Renal cortical epithelial cell (primary cell): Measurements from ENCODE around the gene PEX11B. TPM values are rescaled to one million over a fixed set of nuclear protein-coding genes. Genes with fewer than 3 reads are reported as not detected.
A peak's percentile ranks its signal among the peaks of the same experiment; 100 is the strongest.

Source experiments
- DNase-seq: peaks from one replicate; pipeline ENCODE4 v3.0.0-alpha.2; 2011; ENCODE audit warnings: low read depth
- total RNA-seq: library from RNA; depleted of rRNA; stranded (reverse); fragments of >200 nt; gene quantifications from 2 replicates; pipeline ENCODE4 v1.2.3, GENCODE V29; 2014

PEX11B gene
- 39.6 and 40.6 TPM in 2 replicates for total RNA-seq

- DNase-seq, result peak; percentile 69
Measured at GRCh38 chr1:145918144-145918991, at the start of gene PEX11B. TSS of gene PEX11B (minus strand) at chr1:145918717. CDS start at chr1:145918688, 29 bp downstream.

- DNase-seq, result no peak
Measured at GRCh38 chr1:145967288-145967687, 48.8 kb upstream of the PEX11B start.

GRCh38 chr1:145965119-145965744, 46.7 kb upstream of the PEX11B start:
- no peak for DNase-seq

GRCh38 chr1:145964328-145965118, 46.0 kb upstream of the PEX11B start, which contains the start of the genes ANKRD34A and POLR3GL:
TSS of gene ANKRD34A (minus strand) at chr1:145964575. CDS start at chr1:145961759, 2,816 bp downstream.
TSS of gene POLR3GL (plus strand) at chr1:145964690. CDS start at chr1:145974866, 10,176 bp downstream.
- DNase-seq, result peak; percentile 94

- DNase-seq, result no peak
Measured at GRCh38 chr1:145963265-145964019, 44.9 kb upstream of the PEX11B start.

GRCh38 chr1:145962157-145963102, 43.9 kb upstream of the PEX11B start:
- DNase-seq, result no peak

GRCh38 chr1:145961425-145962156, 43.1 kb upstream of the PEX11B start:
- no peak for DNase-seq

GRCh38 chr1:145961109-145961424, 42.5 kb upstream of the PEX11B start:
- DNase-seq, result no peak

- no peak for DNase-seq
Measured at GRCh38 chr1:145960468-145961108, 42.1 kb upstream of the PEX11B start.

- DNase-seq, result no peak
Measured at GRCh38 chr1:145959957-145960467, 41.5 kb upstream of the PEX11B start.

- no peak for DNase-seq
Measured at GRCh38 chr1:145959333-145959732, 40.8 kb upstream of the PEX11B start.

GRCh38 chr1:145958734-145959133, 40.2 kb upstream of the PEX11B start:
- no peak for DNase-seq

GRCh38 chr1:145957443-145958319, 39.2 kb upstream of the PEX11B start, which contains the start of gene LIX1L:
TSS of gene LIX1L (minus strand) at chr1:145958017. CDS start at chr1:145957927, 90 bp downstream.
- DNase-seq, result peak; percentile 92

GRCh38 chr1:145956781-145957442, 38.4 kb upstream of the PEX11B start:
- peak; percentile 21 for DNase-seq

- DNase-seq, result no peak
Measured at GRCh38 chr1:145956361-145956760, 37.8 kb upstream of the PEX11B start.

GRCh38 chr1:145955436-145955835, 36.9 kb upstream of the PEX11B start:
- DNase-seq, result no peak

- DNase-seq, result no peak
Measured at GRCh38 chr1:145953861-145954260, 35.3 kb upstream of the PEX11B start.
